Endometrium (tissue), 2 donors: ENCODE results near the gene PLCB1.
"Not testable (repeated sequence)": the region's sequence is repeated elsewhere in the genome, so short reads cannot be mapped to it uniquely, and the experiment has no call there.

Experiments
- FAIRE-seq: peaks from 2 replicates; lab custom pipeline; 2012; peaks lifted over from hg19 to GRCh38; lab: Jason Lieb, UNC
- donor health status: control.
- donor health status: control.

Gene PLCB1

DNA sequence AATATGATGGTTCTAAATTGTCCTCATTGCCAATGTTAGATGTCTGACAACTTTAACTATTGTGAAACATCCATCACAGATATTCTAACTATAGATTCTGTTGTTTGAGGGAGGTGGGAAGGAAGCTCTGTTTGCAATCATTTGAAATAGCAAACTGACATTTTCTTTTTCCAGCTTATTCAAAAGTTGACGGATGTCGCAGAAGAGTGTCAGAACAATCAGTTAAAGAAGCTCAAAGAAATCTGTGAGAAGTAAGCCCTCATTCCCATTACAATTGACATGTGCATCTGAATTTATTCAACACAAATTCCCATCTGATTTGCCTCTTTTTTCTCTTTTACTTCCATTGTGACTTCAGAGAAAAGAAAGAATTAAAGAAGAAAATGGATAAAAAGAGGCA is 656.2 kb downstream of the PLCB1 start:
- FAIRE-seq, result no peak

DNA sequence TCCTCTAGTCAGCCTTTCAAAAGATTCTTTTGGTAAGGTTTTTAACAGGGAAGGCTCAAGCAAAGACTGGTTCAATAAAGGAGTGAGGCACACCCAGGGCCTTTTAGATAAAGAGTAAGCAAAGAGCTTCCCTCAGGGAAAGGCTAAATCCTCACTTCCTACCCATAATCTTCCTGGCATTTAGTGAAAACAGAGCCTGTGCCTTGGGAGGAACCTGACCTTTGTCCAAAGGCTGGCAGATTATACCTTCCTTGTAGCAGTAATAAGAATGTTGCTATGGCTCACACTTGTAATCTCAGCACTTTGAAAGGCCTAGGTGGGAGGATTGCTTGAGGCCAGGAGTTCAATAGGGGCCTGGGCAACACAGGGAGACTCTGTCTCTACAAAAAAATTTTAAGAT is 656.8 kb downstream of the PLCB1 start:
- no peak for FAIRE-seq

DNA sequence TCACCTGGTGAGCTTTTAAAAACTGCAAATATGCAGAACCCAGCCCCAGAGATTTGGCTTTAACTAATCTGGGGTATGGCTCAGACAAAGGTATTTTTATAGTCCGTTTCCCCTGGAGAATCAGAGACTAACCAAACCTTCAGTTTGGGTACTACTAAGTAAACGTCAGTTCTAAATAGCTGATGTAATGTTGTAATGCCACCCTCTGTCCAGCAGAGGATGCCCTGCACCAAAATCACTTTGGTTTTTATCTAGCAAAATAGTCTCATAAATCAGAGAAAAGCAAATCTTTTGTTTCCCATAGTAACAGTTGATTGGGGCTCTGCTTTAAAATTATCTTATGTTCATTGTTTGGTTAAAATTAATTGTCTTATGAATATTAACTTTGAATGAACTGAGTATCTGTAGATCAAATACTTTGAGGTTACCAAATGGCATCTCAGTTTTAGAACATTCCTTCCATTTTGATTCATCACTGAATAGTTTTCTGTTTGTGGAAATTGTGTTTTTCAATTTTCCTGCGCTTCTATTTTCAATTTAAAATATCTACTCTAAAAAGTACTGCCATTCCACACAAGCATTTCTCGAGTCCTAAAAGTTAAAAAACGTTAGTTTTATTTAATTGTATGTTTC is 658.5 kb downstream of the PLCB1 start:
- FAIRE-seq, result no peak

DNA sequence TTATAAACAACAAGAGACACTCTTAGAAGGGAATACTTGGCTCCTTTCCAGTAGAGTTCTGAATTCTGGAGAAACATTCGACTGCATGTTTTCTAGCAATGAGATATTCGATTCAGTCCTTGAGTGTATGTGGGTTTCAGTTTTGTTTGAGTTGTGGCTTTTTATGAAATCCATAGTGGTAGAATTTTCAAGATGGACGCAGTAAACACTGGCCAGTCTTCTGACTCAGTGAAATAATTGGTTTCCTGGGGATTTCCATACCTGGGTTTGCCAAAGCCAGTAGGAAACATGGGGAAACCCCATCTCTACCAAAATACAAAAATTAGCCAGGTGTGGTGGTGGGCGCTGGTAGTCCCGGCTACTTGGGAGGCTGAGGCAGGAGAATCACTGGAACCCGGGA is 663.3 kb downstream of the PLCB1 start:
- FAIRE-seq, result no peak

DNA sequence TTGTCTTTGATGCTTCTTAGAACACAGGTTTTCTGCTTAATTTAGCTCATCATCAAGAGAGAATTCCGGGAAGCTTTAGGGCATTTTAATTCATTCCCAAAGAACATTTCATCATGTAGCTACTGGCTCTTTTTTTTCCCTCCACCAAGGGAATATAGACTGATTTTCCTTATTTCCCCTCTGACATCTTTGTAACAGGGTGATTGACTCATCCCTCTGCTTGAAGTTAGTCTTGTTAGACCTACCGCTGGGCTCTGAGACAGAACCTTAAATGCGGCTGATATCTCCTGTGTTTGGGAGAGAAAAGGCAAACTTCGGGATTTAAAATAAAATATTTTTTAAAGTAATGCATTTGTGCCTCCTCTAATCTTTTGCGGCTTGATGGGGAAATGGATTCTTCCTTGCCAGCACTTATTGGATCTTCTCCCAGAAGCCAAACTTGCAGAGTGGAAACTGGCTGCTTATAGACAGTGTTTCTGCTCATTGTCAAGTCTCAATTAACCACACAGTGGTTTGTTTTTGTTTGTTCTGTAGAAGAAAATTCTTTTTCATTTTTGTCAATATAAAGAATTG is 664.1 kb downstream of the PLCB1 start:
- FAIRE-seq, result no peak

DNA sequence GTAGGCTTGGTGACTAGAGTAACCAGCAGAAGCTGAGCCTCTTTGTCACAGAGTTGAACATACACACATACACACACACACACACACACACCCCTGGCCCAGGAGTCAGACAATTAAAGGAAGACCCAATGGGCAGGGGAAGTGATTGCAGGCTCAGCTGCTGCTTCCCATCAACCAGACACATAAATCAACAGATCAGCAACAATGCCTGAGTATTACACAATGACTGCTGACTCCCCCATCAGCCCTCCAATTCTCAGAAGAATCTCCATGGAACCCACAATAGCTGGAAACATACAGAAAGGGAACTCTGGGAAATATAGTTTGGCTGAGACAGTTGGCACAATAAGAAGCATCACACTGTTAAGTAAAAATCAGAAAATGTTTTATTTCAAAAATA is 666.4 kb downstream of the PLCB1 start:
- FAIRE-seq, result no peak

DNA sequence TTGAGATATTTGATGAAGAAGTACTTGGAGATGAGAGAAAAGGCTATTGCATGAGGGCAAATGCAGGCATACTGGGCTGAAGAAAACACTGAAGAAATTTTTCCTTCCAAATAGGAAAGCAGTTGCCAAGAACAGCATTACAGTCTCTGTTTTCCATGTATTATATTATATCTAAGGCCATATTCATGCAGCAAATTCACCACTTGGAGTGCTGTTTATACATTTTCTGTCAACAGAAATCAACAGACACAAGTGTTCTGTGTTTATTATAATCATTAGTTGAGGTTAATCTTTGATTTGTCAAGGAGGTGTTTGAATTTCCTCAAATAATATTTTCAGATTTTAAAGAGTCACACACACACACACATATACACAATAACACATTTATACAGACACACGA is 668.0 kb downstream of the PLCB1 start:
- no peak for FAIRE-seq

DNA sequence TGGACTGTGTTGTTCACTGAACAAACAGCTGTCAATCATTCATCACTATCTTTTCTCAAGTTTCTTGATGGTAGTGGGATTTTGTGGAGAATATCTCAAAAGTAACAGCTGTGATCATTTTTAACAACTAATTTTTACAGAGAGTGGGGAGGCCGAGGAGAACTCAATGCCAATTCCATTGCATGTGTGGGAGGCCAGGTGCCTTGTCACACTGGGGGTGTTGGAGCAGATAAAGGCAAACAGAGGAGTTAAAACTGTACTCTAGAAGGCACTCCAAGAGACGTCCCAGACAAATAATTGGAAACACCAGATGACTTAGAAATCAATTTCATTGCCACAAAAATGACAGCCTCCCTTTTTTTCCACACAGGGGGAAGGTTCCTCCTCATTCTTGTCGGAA is 669.6 kb downstream of the PLCB1 start:
- FAIRE-seq, result no peak

DNA sequence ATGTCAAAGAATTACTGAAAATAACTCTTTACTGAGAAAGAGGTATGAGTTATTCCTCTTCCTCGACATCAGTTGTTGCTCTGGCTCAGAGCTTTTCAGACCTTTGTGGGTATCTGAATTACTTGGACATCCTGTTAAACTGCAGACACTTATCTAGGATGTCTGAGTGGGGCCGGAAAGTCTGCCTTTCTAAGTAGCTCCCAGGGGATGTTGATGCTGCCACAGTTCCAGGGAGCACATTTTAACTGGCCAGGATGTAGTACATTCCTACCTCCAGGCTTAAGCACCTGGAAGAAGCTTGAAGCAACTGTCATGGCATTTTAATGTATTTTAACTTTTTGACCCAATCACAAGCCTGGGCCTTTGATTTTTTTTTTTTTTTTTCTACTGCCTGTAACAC is 671.0 kb downstream of the PLCB1 start:
- no peak for FAIRE-seq

DNA sequence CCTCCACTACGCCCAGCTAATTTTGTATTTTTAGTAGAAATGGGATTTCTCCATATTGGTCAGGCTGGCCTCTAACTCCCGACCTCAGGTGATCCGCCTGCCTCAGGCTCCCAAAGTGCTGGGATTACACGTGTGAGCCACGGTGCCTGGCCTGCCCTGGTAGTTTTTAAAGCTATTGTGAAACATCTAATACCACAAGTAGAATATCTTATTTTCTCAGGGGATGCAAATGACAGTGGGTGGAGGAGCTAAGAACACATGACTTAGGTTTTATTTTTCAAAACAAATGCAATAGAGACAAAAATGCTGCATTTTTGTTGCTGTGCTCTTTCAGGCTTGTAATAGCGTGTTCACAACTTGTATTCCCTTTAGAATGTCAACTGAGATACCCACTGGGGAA is 671.9 kb downstream of the PLCB1 start:
- FAIRE-seq, result no peak

DNA sequence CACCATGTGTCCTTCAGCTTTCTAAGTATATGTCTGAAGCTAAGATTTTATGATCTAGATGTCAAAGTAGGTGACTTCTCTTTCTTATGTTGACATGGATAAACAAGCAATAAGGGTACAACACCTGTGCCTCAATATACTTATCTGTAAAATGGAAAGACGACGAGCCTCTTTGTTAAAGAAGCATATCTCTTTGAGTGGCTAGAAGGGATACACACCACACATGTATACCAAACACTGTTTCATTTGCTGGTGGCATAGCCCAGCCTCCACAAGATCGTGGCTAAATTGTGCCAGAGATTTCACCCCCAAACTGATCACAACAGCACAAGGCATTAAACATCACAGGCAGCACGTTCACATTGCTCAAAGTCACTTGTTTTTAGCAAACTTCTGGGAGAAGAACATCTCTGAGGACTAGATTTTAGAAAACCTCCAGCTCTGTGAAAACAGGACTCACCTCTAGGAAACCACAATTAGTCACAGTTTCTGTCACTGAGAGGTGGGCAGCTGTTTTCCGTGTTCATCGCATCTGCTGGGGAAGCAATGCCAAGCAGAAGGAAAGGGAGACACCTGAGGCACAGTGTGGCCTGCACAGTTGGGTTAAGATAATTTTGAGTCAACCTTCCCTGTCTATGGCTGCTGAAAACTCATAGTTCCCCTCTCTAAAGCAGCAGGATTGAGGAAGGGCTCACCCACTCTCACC is 673.8 kb downstream of the PLCB1 start:
- no peak for FAIRE-seq

DNA sequence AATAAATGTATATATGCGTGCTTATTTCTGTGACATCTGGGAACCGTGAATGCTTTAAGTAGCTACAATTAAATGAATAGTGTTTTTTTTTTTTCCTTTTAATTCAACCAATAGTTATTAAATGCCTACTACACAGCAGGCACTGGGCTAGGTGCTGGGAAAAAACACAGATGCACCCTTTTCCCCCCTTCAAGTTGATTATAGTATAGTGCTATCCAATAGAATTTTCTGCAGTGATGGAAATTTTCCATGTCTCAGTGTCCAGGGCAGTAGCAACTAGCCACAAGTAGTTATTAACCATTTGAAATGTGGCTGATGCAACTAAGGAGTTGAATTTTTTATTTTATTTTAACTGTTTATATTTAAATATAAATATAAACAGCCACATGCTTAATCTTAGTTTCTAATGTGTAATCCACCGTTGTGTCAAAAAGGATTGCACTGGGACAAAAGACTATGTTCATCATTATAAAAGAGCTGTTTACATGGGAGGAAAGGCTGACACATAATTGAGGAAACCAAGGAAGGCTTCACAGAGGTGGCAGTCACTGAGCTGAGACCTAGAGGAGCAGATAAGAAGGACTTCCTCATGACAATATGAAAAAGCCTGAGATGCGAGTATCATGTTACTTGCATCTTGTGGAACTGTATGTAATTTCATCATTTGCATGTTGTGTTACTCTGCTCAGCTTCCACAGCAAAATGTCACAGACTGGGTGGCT is 675.6 kb downstream of the PLCB1 start:
- no peak for FAIRE-seq

DNA sequence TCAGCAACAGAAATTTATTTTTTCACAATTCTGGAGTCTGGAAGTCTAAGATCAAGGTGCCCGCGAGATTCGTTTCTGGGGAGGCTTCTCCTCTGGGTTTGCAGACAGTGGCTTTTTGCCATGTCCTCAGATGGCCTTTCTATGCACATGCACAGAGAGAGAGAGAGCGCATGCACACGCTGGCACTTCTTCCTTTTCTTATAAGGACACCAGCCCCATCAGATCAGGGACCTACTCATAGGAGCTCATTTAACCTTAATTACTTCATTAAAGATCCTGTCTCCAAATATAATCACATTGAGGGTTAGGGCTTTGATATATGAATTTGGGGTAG is 676.1 kb downstream of the PLCB1 start:
- FAIRE-seq, result no peak

DNA sequence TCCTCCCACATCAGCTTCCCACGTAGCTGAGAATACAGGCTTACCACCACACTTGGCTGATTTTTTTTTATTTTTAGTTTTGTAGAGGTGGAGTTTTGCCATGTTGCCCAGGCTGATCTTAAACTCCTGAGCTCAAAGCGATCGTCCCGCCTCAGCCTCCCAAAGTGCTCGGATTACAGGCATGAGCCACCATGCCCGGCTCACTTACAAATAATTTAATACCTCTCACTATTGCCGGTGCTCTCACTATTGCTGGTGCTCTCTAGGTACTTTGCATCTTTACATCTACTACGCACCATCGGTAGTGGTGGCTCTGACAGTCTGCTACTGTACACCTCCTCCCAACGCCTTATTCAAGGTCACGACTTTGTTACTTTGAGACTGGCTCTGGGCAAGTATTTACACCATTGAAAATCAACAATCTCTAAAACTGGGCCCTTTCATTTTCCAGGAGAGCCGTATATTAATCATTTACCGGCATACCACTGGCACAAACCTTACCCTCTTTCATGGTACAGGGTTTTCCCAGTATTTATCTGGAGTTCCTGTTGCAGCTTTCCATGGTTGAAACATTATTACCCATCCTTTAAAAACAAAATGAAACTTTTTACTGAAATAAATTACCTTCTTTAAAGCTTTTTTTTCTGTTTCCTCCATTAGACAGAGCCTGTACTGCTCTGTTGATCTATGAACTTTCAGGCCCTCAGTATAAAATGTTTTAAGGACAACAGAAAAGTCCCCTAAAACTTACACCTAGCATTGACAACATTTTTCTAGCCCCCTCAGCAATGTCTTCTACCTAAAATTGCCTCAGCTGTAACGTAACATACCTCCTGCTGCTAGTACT is 677.3 kb downstream of the PLCB1 start:
- FAIRE-seq, result no peak

DNA sequence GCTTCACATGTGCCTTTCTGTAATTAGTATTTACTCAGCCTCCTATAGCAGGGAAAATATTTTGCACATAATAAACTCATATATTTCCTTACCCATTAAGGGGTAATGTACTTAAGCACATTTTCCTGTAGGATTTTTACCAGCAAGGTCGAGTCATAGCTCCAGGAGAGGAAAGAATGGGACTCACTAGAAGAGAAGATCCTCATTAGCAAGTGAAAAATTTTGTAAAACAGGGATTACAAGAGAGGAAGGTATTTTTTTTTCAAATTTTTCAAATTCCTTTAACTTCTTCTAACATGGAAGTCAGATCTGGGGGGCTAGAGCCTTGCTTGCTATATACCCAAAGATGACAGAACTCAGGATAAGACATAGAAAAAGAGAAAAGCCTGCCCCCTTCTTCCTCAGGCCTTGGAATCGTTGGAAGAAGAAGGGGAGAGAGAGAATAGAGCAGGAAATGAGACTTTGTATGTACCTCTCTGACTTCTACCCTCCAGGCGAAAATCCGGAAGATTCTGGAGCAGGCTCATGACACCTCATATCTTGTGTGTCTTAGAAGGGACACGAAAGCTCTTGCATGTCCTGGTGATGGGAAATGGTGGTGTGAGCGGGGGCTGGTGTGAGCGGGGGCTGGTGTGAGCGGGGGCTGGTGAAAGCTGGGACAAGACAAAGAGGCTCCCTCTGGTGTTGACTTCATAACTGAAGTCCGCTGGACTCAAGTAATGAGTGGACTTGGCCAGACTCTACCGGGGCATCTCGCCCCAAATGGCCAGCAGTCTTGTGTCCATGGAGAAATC is 679.9 kb downstream of the PLCB1 start:
- FAIRE-seq, result no peak

DNA sequence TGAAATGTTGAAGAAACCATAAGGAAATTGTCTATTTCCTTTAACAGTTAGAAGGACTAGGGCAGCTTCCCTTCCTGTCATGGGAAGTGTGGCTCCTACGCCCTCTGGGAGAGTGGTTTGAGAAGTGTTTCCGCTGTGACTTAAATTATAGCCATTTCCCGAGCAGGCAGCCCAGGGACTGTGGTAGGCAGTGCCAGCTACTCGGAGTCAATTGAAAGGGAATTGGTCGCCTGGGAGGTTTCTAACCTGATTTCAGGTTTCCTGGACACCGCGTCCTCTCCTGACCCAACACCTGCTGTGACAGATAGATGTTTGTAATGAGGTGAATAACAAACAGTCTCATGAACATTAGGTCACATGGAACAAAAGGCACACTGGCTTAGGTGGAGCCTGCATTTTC is 680.8 kb downstream of the PLCB1 start:
- no peak for FAIRE-seq

DNA sequence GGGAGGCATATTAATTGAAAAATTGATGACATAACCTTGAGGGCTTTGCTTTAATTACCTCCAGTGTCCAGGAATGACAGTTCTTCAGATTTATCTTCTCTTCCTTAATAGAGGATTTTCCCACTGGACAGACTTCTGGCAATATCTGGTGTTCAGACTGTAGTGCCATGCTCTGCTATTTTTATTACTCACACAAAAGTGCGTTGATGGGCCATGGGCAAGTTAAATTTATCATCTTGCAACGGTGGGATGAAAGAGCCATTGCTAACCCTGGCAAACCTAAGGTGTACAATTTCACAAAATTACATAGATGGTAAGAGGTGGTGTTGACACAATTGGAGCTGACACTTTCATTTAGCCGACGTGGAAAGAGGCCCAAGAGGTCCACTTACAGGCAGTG is 683.1 kb downstream of the PLCB1 start:
- FAIRE-seq, result no peak

DNA sequence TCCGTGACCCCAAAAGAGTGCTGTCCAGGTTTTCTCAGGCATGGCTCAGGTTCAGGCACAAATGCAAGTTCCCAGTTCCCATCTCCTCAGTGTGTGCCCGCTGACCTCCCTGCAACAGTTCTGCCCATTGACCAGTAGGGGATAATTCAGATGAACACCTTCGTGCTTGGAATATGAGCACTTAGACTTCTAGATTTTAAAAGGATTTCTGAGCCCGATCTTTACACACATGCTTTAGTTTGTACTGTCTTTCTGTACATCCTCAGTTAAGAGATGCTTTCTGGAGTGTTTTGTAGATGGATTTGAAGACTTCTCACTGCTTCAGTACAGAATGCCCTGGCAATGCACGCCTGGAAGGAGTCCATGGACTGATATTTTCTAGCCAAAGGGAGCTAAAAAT is 697.2 kb downstream of the PLCB1 start:
- FAIRE-seq, result no peak

DNA sequence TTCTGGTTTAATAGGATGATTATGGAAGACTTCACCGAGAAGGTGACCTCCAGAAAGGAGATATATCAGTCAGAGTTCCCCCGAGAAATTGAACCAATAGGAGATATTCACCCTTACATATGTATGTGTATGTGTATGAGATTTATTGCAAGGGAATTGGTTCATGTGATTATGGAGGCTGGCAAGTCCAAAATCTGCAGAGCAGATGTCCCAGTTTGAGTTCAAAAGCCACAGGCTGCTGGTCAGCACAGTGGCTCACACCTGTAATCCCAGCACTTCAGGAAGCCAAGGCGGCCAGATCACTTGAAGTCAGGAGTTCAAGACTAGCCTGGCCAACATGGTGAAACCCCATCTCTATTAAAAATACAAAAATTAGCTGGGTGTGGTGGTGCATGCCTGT is 702.2 kb downstream of the PLCB1 start:
- FAIRE-seq, result not testable (repeated sequence)

DNA sequence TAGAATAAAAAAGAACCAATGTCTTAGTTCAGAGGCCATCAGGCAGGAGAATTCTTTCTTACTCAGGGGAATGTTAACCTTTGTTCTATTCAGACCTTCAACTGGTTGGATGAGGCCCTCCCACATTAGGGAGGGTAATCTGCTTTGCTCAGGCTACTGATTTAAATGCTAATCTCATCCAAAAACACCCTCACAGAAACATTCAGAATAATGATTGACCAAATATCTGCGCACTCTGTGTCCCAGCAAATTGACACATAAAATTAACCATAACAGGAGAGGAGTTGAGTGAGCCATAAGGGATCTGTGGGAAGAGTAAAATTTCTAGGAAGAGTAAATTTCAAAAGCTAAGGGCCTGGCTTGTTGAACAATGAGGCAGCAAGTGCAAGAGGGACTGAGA is 702.8 kb downstream of the PLCB1 start:
- FAIRE-seq, result no peak

DNA sequence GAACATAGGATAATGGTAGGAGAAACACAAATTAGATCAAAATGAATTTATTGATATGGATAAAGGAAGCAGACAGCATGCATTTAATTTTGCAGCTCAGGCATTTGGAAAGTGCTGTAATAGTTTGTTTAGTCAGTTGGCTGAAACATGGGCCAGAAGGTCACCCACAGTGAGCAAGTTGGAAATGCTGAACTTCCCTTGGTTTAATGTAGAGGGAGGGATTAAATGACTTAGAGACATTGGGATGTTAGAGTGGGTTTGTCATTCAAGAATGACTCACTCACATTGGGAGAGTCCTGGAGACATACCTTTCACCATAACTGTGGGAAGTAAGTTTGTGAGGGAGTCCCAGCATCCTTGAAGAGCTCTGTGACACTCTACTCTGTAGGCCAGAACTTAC is 705.3 kb downstream of the PLCB1 start:
- no peak for FAIRE-seq

DNA sequence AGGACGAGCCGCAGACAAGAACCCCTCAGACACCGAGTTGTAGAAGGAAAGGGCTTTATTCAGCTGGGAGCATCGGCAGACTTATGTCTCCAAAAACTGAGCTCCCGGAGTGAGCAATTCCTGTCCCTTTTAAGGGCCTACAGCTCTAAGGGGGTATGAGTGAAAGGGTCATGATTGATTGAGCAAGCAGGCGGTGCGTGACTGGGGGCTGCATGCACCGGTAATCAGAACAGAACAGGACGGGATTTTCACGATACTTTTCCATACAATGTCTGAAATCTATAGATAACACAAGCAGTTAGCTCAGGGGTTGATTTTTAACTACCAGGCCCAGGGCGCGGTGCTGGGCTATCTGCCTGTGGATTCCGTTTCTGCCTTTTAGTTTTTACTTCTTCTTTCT is 710.5 kb downstream of the PLCB1 start:
- no peak for FAIRE-seq
